ENCODE data around the gene HIGD1A. TPM values are rescaled to one million over a fixed set of nuclear protein-coding genes. Genes with fewer than 3 reads are reported as not detected.

HIGD1A gene
- total and polyA plus RNA-seq, 5 donors from 2014 or later, result 23.9 to 110 (median 88.0) TPM

DNA sequence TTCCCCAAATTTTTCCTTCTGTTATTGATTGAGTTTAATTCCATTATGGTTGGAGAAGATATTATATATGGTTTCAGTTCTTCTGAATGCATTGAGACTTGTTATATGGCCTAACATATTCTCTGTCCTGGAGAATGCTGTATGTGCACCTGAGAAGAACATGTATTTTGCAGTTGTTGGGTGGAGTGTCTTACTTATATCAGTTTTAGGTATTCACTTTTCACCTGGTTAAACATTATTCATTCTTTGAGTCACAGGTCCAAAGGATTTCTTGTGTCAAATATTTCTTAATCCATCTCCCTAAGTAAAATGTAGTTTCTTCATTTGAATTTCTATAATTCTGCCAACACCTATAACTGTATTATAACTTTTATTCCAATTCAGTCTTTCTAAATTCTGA, 22.7 kb upstream of the HIGD1A start:
- DNase-seq, result no peak
- no peak overlapping the region for H3K27ac ChIP-seq (ENCODE audit: insufficient read depth, low read length, poor library complexity, severe bottlenecking)
- Mint-ChIP-seq H3K36me3 (peaks cover 5% of the 10 kb centered on the region), H3K27me3 (peaks cover 55% of the 10 kb centered on the region), H3K27ac (no peak overlapping the region), H3K9me3 (no peaks in the 10 kb centered on the region), H3K4me1 (peaks cover 0 to 9% (median 2%) of the 10 kb centered on the region in 4 donors), H3K4me3 (no peak overlapping the region)
- peaks cover 16% of the 10 kb centered on the region for H3K27me3 ChIP-seq (ENCODE audit: control insufficient read depth, insufficient read depth, low read length)
- H3K36me3 ChIP-seq (ENCODE audit: control insufficient read depth, insufficient read depth, low read length), result no peaks in the 10 kb centered on the region
- no peak for ATAC-seq (ENCODE audit: low read depth in 2 of 2)
- no peaks in the 10 kb centered on the region for H3K9me3 ChIP-seq (ENCODE audit: control insufficient read depth in 2 of 2, low read length in 2 of 2)
- no peaks in the 10 kb centered on the region for H3K4me1 ChIP-seq (ENCODE audit: control insufficient read depth, insufficient read depth, low read length, poor library complexity, severe bottlenecking)
- H3K4me3 ChIP-seq (ENCODE audit: low read depth, low read length), result no peak overlapping the region

DNA sequence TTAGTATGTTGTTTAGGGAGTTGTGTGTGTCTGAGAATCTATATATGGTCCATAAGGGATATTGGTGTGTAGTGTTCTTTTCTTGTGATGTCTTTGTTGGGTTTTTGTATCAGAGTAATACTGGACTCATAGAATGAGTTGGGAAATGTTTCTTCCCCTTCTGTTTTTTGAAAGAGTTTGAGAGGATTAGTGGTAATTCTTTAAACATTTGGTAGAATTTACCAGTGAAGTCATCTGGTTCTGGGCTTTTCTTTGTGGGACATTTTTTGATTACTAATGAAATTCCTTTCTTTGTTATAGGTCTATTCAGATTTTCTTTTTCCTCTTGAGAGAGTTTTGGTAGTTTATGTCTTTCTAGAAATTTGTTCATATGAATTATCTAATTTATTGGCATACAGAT, 21.9 kb upstream of the HIGD1A start:
- H3K4me3 Mint-ChIP-seq, result no peak overlapping the region
- H3K27ac Mint-ChIP-seq, result no peak overlapping the region
- Histone ChIP-seq H3K4me1 (ENCODE audit: control insufficient read depth, insufficient read depth, low read length, poor library complexity, severe bottlenecking) (no peaks in the 10 kb centered on the region), H3K9me3 (ENCODE audit: control insufficient read depth in 2 of 2, low read length in 2 of 2) (no peaks in the 10 kb centered on the region), H3K4me3 (ENCODE audit: low read depth, low read length) (no peak overlapping the region), H3K36me3 (ENCODE audit: control insufficient read depth, insufficient read depth, low read length) (no peaks in the 10 kb centered on the region), H3K27me3 (ENCODE audit: control insufficient read depth, insufficient read depth, low read length) (peaks cover 16% of the 10 kb centered on the region), H3K27ac (ENCODE audit: insufficient read depth, low read length, poor library complexity, severe bottlenecking) (no peak overlapping the region)
- H3K27me3 Mint-ChIP-seq, result peaks cover 46% of the 10 kb centered on the region
- H3K4me1 Mint-ChIP-seq, result peaks cover 0 to 1% (median 0%) of the 10 kb centered on the region in 4 donors
- ATAC-seq (ENCODE audit: low read depth in 2 of 2) (no peak), DNase-seq (no peak)
- H3K9me3 Mint-ChIP-seq, result no peaks in the 10 kb centered on the region
- peaks cover 5% of the 10 kb centered on the region for H3K36me3 Mint-ChIP-seq

DNA sequence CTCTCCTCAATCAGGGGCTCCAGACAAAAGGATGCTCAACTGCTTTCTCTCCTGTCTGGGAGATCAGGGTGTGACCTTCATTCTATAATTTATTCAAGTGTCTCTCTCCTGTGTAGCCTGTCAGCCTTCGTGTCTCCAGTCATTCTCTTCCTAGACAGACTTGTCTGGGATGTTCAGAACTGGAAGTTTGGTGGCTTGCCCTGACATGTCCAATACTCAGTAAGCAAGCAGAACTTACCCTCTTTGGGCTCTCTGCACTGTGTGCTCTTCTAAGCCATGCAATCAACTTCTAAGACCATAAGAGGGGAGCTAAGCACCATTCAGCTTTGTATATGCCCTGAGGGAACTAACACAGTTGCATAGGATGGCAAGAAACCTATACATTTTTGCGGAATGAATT, 19.1 kb upstream of the HIGD1A start:
- Histone ChIP-seq H3K4me3 (ENCODE audit: low read depth, low read length) (no peak overlapping the region), H3K4me1 (ENCODE audit: control insufficient read depth, insufficient read depth, low read length, poor library complexity, severe bottlenecking) (no peaks in the 10 kb centered on the region), H3K27ac (ENCODE audit: insufficient read depth, low read length, poor library complexity, severe bottlenecking) (no peak overlapping the region), H3K27me3 (ENCODE audit: control insufficient read depth, insufficient read depth, low read length) (peaks cover 13% of the 10 kb centered on the region), H3K36me3 (ENCODE audit: control insufficient read depth, insufficient read depth, low read length) (no peaks in the 10 kb centered on the region), H3K9me3 (ENCODE audit: control insufficient read depth in 2 of 2, low read length in 2 of 2) (no peaks in the 10 kb centered on the region)
- no peaks in the 10 kb centered on the region for H3K4me1 Mint-ChIP-seq
- H3K27me3 Mint-ChIP-seq, result peaks cover 44% of the 10 kb centered on the region
- ATAC-seq (ENCODE audit: low read depth in 2 of 2) (no peak), DNase-seq (no peak)
- H3K36me3 Mint-ChIP-seq, result peaks cover 5% of the 10 kb centered on the region
- no peaks in the 10 kb centered on the region for H3K9me3 Mint-ChIP-seq
- no peak overlapping the region for H3K4me3 Mint-ChIP-seq
- H3K27ac Mint-ChIP-seq, result no peak overlapping the region

DNA sequence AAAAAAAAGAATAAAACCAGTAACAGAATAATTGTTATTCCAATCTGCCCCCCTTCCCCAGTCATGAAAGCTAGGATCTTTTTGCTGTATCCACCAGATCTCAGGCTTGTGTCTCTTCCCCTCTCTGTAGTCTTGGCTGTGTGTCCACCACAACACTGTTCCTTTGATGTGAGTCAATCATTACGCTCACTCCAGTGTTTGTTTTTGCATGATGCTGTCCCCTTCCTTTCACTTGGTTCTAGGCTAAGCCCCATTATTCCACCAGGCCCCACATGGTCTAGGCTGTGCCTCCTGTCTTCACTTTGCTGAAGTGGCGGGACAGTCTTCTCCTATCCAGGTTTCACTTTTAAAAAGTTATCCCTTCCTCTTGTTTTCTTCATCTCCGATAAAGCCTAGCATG, 18.5 kb upstream of the HIGD1A start:
- peaks cover 13% of the 10 kb centered on the region for H3K27me3 ChIP-seq (ENCODE audit: control insufficient read depth, insufficient read depth, low read length)
- no peak overlapping the region for H3K4me3 Mint-ChIP-seq

DNA sequence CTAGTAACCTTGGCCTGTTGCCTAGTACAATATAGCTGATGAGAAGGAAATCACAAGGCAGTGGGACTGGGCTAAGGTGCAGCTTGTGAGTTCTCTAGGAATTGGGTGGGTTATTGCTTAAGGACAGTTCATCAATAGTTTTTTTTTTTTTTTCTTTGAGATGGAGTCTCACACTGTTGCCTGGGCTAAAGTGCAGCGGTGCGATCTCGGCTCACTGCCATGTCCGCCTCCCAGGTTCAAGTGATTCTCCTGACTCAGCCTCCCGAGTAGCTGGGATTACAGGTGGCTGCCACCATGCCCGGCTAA, 16.4 kb upstream of the HIGD1A start:
- Mint-ChIP-seq H3K9me3 (no peaks in the 10 kb centered on the region), H3K4me3 (no peak overlapping the region), H3K36me3 (peaks cover 5% of the 10 kb centered on the region), H3K27me3 (peaks cover 29% of the 10 kb centered on the region), H3K27ac (no peak overlapping the region), H3K4me1 (no peaks in the 10 kb centered on the region)
- H3K27ac ChIP-seq (ENCODE audit: insufficient read depth, low read length, poor library complexity, severe bottlenecking), result no peak overlapping the region
- H3K27me3 ChIP-seq (ENCODE audit: control insufficient read depth, insufficient read depth, low read length), result peaks cover 6% of the 10 kb centered on the region
- H3K9me3 ChIP-seq (ENCODE audit: control insufficient read depth in 2 of 2, low read length in 2 of 2), result no peaks in the 10 kb centered on the region
- ATAC-seq (ENCODE audit: low read depth in 2 of 2) (no peak), DNase-seq (no peak)
- no peaks in the 10 kb centered on the region for H3K4me1 ChIP-seq (ENCODE audit: control insufficient read depth, insufficient read depth, low read length, poor library complexity, severe bottlenecking)
- H3K36me3 ChIP-seq (ENCODE audit: control insufficient read depth, insufficient read depth, low read length), result no peaks in the 10 kb centered on the region
- H3K4me3 ChIP-seq (ENCODE audit: low read depth, low read length), result no peak overlapping the region

More for the DNA sequence above, 18.5 kb upstream of the HIGD1A start:
- DNase-seq, result no peak
- Histone ChIP-seq H3K27ac (ENCODE audit: insufficient read depth, low read length, poor library complexity, severe bottlenecking) (no peak overlapping the region), H3K4me1 (ENCODE audit: control insufficient read depth, insufficient read depth, low read length, poor library complexity, severe bottlenecking) (no peaks in the 10 kb centered on the region), H3K4me3 (ENCODE audit: low read depth, low read length) (no peak overlapping the region), H3K9me3 (ENCODE audit: control insufficient read depth in 2 of 2, low read length in 2 of 2) (no peaks in the 10 kb centered on the region), H3K36me3 (ENCODE audit: control insufficient read depth, insufficient read depth, low read length) (no peaks in the 10 kb centered on the region)
- Mint-ChIP-seq H3K9me3 (no peaks in the 10 kb centered on the region), H3K27me3 (peaks cover 39% of the 10 kb centered on the region), H3K27ac (no peak overlapping the region), H3K4me1 (no peaks in the 10 kb centered on the region), H3K36me3 (peaks cover 5% of the 10 kb centered on the region)
- ATAC-seq (ENCODE audit: low read depth in 2 of 2), result no peak

DNA sequence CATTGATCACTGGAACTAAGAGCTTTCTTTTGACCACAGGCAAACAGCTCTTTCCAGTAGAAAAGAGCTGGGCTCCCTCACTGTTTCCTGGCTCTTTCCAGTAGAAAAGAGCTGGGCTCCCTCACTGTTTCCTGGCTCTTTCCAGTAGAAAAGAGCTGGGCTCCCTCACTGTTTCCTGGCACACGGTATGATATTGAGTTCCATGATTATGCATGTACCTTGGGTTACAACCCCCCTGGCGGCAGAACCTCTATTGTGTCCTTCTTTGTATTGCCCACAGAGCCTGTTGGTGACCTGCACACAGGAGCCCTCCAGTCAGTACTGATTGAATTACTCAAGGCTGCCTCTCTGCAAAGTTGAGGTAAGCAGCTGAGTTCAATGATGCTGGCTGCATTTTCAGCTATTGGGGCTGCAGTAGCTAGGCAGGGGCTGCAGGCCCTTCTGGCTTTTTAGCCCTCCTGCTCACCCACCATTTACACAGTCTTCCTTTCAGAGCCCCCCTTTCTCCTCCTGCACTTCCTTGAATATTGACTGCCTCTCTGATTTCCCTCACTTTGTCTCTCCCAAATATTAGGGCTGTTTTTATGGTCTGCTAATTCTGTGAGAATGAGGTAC, 15.2 kb upstream of the HIGD1A start:
- Mint-ChIP-seq H3K9me3 (no peaks in the 10 kb centered on the region), H3K4me1 (no peaks in the 10 kb centered on the region), H3K27ac (no peak overlapping the region), H3K4me3 (no peak overlapping the region), H3K36me3 (peaks cover 5% of the 10 kb centered on the region), H3K27me3 (peaks cover 26% of the 10 kb centered on the region)
- Histone ChIP-seq H3K36me3 (ENCODE audit: control insufficient read depth, insufficient read depth, low read length) (no peaks in the 10 kb centered on the region), H3K27ac (ENCODE audit: insufficient read depth, low read length, poor library complexity, severe bottlenecking) (no peak overlapping the region), H3K9me3 (ENCODE audit: control insufficient read depth in 2 of 2, low read length in 2 of 2) (no peaks in the 10 kb centered on the region), H3K4me3 (ENCODE audit: low read depth, low read length) (no peak overlapping the region), H3K4me1 (ENCODE audit: control insufficient read depth, insufficient read depth, low read length, poor library complexity, severe bottlenecking) (no peaks in the 10 kb centered on the region), H3K27me3 (ENCODE audit: control insufficient read depth, insufficient read depth, low read length) (peaks cover 4% of the 10 kb centered on the region)
- no peak for ATAC-seq (ENCODE audit: low read depth in 2 of 2)
- DNase-seq, result no peak

DNA sequence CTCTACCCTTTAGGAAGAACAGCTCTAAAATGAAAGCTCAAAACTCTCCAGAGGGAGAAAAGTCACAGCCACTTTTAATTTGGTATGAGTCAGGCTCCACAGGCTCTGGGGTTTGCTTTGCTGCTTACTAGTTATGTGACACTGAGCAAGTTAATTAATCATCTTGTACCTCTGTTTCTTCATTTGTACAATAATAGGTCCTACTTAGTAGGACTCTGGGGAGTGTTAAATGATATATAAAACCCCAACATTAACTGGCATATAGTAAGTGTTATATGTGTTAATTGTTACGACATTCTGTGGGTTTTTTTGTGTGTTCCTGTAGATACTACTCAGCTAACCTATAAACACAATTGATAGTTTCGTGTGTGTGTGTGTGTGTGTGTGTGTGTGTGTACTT, 11.5 kb upstream of the HIGD1A start:
- no peaks in the 10 kb centered on the region for H3K4me1 Mint-ChIP-seq
- H3K4me1 ChIP-seq (ENCODE audit: control insufficient read depth, insufficient read depth, low read length, poor library complexity, severe bottlenecking), result no peaks in the 10 kb centered on the region
- H3K9me3 Mint-ChIP-seq, result no peaks in the 10 kb centered on the region
- no peaks in the 10 kb centered on the region for H3K36me3 ChIP-seq (ENCODE audit: control insufficient read depth, insufficient read depth, low read length)
- no peak overlapping the region for H3K27ac ChIP-seq (ENCODE audit: insufficient read depth, low read length, poor library complexity, severe bottlenecking)
- H3K27me3 ChIP-seq (ENCODE audit: control insufficient read depth, insufficient read depth, low read length), result peaks cover 4% of the 10 kb centered on the region
- DNase-seq (no peak), ATAC-seq (ENCODE audit: low read depth in 2 of 2) (no peak)
- no peaks in the 10 kb centered on the region for H3K9me3 ChIP-seq (ENCODE audit: control insufficient read depth in 2 of 2, low read length in 2 of 2)
- H3K27ac Mint-ChIP-seq, result no peak overlapping the region
- no peak overlapping the region for H3K4me3 Mint-ChIP-seq
- no peak overlapping the region for H3K4me3 ChIP-seq (ENCODE audit: low read depth, low read length)
- no peaks in the 10 kb centered on the region for H3K36me3 Mint-ChIP-seq
- H3K27me3 Mint-ChIP-seq, result peaks cover 20% of the 10 kb centered on the region

DNA sequence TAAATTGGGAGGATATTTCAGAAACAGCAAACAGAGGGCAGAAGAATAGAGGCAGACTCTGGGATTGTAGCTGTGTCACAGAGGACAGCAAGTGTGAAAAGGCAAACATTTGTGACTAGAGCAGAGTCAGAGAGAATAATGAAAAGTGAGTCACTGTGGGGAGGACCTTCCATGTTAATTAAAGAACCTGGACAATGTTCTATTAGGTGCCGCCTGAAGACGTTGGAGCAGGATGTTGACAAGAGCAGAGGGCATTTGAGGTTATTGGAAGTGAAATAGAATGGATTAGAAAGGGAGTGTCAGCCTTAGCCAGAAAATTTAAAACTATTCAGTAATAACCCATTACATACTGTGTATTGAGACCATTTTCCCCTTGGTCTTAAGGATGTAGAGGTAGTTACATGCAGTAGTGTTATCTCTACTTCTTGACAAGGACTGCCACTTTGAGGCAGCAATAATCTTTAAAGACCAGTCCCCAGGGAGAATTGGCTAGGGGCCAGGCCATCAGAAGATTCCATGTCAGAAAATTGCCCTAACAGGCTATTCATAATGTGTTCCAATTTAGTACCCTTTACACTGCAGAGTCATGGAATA, 10.7 kb upstream of the HIGD1A start:
- Histone ChIP-seq H3K9me3 (ENCODE audit: control insufficient read depth in 2 of 2, low read length in 2 of 2) (no peaks in the 10 kb centered on the region), H3K36me3 (ENCODE audit: control insufficient read depth, insufficient read depth, low read length) (no peaks in the 10 kb centered on the region), H3K4me3 (ENCODE audit: low read depth, low read length) (no peak overlapping the region), H3K27ac (ENCODE audit: insufficient read depth, low read length, poor library complexity, severe bottlenecking) (no peak overlapping the region), H3K4me1 (ENCODE audit: control insufficient read depth, insufficient read depth, low read length, poor library complexity, severe bottlenecking) (no peaks in the 10 kb centered on the region), H3K27me3 (ENCODE audit: control insufficient read depth, insufficient read depth, low read length) (peaks cover 4% of the 10 kb centered on the region)
- no peaks in the 10 kb centered on the region for H3K36me3 Mint-ChIP-seq
- no peak overlapping the region for H3K4me3 Mint-ChIP-seq
- H3K9me3 Mint-ChIP-seq, result peaks cover 0 to 4% (median 0%) of the 10 kb centered on the region in 7 donors
- H3K27ac Mint-ChIP-seq, result no peak overlapping the region
- ATAC-seq (ENCODE audit: low read depth in 2 of 2), result no peak
- no peaks in the 10 kb centered on the region for H3K4me1 Mint-ChIP-seq
- no peak for DNase-seq
- peaks cover 19% of the 10 kb centered on the region for H3K27me3 Mint-ChIP-seq

Data from CD4-positive, CD25-positive, alpha-beta regulatory T cell (primary cell).